ENCODE data around the gene OCEL1. TPM values are rescaled to one million over a fixed set of nuclear protein-coding genes. Genes with fewer than 3 reads are reported as not detected.
"Not testable (repeated sequence)": the region's sequence is repeated elsewhere in the genome, so short reads cannot be mapped to it uniquely, and the experiment has no call there.

Gene OCEL1
- total RNA-seq, 4 donors from 2014 or later, result 9.7 to 33.5 (median 21.8) TPM

- peaks cover 0 to 5% of the 10 kb centered on the region in 2 donors for H3K36me3 ChIP-seq
- TF ChIP-seq POLR2A (IDR thresholded peaks at IDR 0.05), result no peak
- TF ChIP-seq, protein P1, sequence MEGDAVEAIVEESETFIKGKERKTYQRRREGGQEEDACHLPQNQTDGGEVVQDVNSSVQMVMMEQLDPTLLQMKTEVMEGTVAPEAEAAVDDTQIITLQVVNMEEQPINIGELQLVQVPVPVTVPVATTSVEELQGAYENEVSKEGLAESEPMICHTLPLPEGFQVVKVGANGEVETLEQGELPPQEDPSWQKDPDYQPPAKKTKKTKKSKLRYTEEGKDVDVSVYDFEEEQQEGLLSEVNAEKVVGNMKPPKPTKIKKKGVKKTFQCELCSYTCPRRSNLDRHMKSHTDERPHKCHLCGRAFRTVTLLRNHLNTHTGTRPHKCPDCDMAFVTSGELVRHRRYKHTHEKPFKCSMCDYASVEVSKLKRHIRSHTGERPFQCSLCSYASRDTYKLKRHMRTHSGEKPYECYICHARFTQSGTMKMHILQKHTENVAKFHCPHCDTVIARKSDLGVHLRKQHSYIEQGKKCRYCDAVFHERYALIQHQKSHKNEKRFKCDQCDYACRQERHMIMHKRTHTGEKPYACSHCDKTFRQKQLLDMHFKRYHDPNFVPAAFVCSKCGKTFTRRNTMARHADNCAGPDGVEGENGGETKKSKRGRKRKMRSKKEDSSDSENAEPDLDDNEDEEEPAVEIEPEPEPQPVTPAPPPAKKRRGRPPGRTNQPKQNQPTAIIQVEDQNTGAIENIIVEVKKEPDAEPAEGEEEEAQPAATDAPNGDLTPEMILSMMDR (IDR thresholded peaks at IDR 0.05), result no peak
- no peak overlapping the region for H3K27ac ChIP-seq
- no peaks in the 10 kb centered on the region for H3K27me3 ChIP-seq
- no peaks in the 10 kb centered on the region for H3K9me3 ChIP-seq
- intact Hi-C loops (cut with DNase I), result no loop called here
- H3K4me1 ChIP-seq, result no peaks in the 10 kb centered on the region
- WGBS, 2 donors, result 74 to 85% methylated on average over 11 of the region's 11 CpGs
- H3K4me3 ChIP-seq (replicated peaks in 1 of 3), result no peak overlapping the region
- no peak for DNase-seq
Measured at GRCh38 chr19:17183858-17184321, 42.1 kb upstream of the OCEL1 start.

DNA sequence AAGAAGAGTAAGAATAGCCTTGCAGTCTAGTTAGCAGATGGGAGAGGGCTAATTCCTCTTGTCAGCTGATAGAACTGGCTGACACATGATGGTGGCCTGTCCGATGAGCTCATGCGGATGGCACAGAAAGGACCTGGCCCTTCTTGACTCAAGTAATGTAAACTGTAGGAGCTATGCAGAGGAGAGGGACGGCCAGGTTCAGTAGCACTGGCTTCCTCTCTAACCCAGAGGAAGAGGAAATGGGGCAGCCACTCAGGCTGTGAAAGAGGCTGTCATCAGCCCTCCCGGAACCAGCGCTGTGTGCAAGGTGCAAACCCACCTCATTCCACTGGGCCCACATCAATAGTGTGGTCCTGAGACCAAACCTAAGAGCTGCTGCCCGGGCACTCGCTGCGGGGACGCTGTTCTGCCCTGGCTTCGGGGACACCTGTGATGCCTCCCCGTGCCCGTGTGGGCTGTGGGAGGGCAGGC is 41.6 kb upstream of the OCEL1 start:
- Histone ChIP-seq H3K36me3 (peaks cover 3 to 5% of the 10 kb centered on the region in 2 donors), H3K9me3 (no peaks in the 10 kb centered on the region), H3K4me1 (no peaks in the 10 kb centered on the region), H3K27me3 (no peaks in the 10 kb centered on the region), H3K27ac (no peak overlapping the region), H3K4me3 (replicated peaks in 1 of 3) (no peak overlapping the region)
- 91 to 93% methylated on average over 3 to 7 of the region's 12 CpGs for WGBS, 2 donors
- DNase-seq, result no peak
- no peak for TF ChIP-seq POLR2A (IDR thresholded peaks at IDR 0.05)
- TF ChIP-seq, protein P1 (IDR thresholded peaks at IDR 0.05), result no peak
- intact Hi-C loops (cut with DNase I), result no loop called here

GRCh38 chr19:17185590-17185989 is 40.4 kb upstream of the OCEL1 start:
- no peak for DNase-seq
- no peak overlapping the region for H3K4me3 ChIP-seq (replicated peaks in 1 of 3)
- WGBS, 2 donors, result 83 to 96% methylated on average over 8 of the region's 8 CpGs
- H3K27ac ChIP-seq, result no peak overlapping the region
- no peaks in the 10 kb centered on the region for H3K4me1 ChIP-seq
- H3K27me3 ChIP-seq, result no peaks in the 10 kb centered on the region
- TF ChIP-seq, protein P1 (IDR thresholded peaks at IDR 0.05), result no peak
- no peak for TF ChIP-seq POLR2A (IDR thresholded peaks at IDR 0.05)
- peaks cover 5% of the 10 kb centered on the region in 2 donors for H3K36me3 ChIP-seq
- no peaks in the 10 kb centered on the region for H3K9me3 ChIP-seq
- intact Hi-C loops (cut with DNase I), result no loop called here

DNA sequence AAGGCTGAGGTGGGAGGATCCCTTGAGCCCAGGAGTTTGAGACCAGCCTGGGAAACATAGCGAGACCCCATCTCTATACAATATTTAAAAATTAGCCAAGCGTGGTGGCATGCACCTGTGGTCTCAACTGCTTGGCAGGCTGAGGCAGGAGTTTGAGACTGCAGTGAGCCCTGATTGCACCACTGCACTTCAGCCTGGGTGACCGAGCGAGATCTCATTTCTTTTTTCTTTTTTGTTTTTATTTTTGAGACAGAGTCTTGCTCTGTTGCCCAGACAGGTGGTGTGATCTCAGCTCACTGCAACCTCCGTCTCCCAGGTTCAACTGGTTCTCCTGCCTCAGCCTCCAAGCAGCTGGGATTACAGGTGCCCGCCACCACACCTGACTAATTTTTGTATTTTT is 34.3 kb upstream of the OCEL1 start:
- H3K36me3 ChIP-seq, result peaks cover 31 to 51% of the 10 kb centered on the region in 2 donors

DNA sequence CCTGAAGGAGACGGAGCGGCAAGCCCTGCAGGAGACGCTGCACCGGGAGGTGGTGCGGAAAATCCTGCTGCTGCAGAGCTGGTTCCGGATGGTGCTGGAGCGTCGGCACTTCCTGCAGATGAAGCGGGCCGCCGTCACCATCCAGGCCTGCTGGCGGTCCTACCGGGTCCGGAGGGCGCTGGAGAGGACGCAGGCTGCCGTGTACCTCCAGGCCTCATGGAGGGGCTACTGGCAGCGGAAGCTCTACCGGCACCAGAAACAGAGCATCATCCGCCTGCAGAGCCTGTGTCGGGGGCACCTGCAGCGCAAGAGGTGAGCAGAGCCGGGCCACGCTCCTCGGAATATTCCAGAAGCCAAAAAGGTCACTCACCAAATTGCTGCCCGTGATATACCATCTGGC is 33.3 kb upstream of the OCEL1 start:
- 95 to 100% methylated on average over 11 to 26 of the region's 26 CpGs for WGBS, 2 donors
- Histone ChIP-seq H3K27ac (no peak overlapping the region), H3K4me1 (no peaks in the 10 kb centered on the region), H3K4me3 (replicated peaks in 1 of 3) (no peak overlapping the region), H3K36me3 (peaks cover 31 to 51% of the 10 kb centered on the region in 2 donors), H3K9me3 (no peaks in the 10 kb centered on the region), H3K27me3 (no peaks in the 10 kb centered on the region)
- intact Hi-C loops (cut with DNase I), result no loop called here
- DNase-seq, result no peak
- no peak for TF ChIP-seq POLR2A (IDR thresholded peaks at IDR 0.05)
- TF ChIP-seq, protein P1 (IDR thresholded peaks at IDR 0.05), result no peak

More for the DNA sequence above, 34.3 kb upstream of the OCEL1 start:
- WGBS, 2 donors, result 88 to 92% methylated on average over 6 of the region's 6 CpGs
- H3K27me3 ChIP-seq; DNase-seq; intact Hi-C loops (cut with DNase I); H3K4me3 ChIP-seq (replicated peaks in 1 of 3); H3K9me3 ChIP-seq; H3K27ac ChIP-seq; H3K4me1 ChIP-seq: not testable (repeated sequence)
